Measurements from ENCODE around the gene TXNDC12. TPM values are rescaled to one million over a fixed set of nuclear protein-coding genes. Genes with fewer than 3 reads are reported as not detected.
A peak's percentile ranks its signal among the peaks of the same experiment; 100 is the strongest.

Gene TXNDC12
- total and polyA plus RNA-seq, 7 donors, result 11.6 to 24.3 (median 16.0) TPM

DNA sequence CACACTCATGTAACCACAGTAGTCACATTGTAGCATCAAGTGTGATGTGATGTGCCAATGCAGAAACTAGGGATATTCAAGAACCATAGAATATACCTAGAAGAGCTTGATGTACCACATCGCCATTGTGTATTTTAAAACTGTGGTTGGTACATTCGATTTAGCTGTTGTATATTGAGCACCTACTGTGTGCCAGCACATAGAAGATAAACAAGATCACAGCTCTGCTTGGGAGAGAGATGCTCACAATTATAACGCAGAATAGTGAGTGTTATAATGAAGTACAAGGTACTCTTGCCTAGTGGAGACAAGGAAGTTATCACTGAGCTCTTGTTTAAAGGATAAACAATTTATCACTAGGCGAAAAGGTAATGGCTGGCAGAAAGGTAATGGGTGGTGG is 5.8 kb upstream of the TXNDC12 start:
- DNase-seq, result no peak
- Histone ChIP-seq H3K9me3 (no peaks in the 10 kb centered on the region), H3K4me1 (peaks cover 32% of the 10 kb centered on the region), H3K36me3 (ENCODE audit: insufficient read depth in 1 of 2, low read depth in 1 of 2) (peaks cover 6 to 61% of the 10 kb centered on the region in 2 donors), H3K27ac (no peak overlapping the region), H3K27me3 (ENCODE audit: insufficient read depth in 3 of 3, low read length in 2 of 3) (no peaks in the 10 kb centered on the region), H3K4me3 (no peak overlapping the region)
- intact Hi-C loops (cut with DNase I), result no loop called here
- no peak for ATAC-seq
- TF ChIP-seq CTCF (IDR thresholded peaks at IDR 0.05), result no peak
- WGBS, 3 donors, result 96 to 97% (median 97%) methylated on average over 4 of the region's 4 CpGs

DNA sequence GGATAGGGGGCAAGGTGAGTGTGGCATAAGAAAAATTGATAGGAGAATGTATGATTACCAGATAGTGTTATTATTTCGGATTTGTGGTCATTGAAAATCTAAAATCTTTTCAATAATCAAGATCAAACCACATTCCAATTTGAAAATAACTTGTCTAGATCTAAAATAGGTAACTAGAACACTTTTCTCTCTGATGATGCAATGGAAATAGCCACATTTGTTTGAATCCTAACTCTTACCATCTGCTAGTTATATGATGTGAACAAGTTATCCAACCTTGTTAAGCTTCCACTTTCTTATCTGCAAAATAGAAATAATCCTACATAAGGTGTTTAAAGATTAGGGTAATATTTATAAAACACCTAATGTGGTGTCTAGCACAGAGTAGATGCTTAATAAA is 4.9 kb upstream of the TXNDC12 start:
- Histone ChIP-seq H3K9me3 (no peaks in the 10 kb centered on the region), H3K27me3 (ENCODE audit: insufficient read depth in 3 of 3, low read length in 2 of 3) (no peaks in the 10 kb centered on the region), H3K4me3 (no peak overlapping the region), H3K36me3 (ENCODE audit: insufficient read depth in 1 of 2, low read depth in 1 of 2) (peaks cover 6 to 51% of the 10 kb centered on the region in 2 donors), H3K4me1 (peaks cover 32% of the 10 kb centered on the region), H3K27ac (no peak overlapping the region)
- DNase-seq (no peak), ATAC-seq (no peak)
- WGBS, 3 donors, result 91 to 100% (median 94%) methylated on average over 1 of the region's 1 CpG
- TF ChIP-seq CTCF (IDR thresholded peaks at IDR 0.05), result no peak
- intact Hi-C loops (cut with DNase I), result loop anchor here in 1 of 2 donors (5.0 kb wide), 1 partner anchor 183 kb away; the partner anchor contains the start of gene NRDC

DNA sequence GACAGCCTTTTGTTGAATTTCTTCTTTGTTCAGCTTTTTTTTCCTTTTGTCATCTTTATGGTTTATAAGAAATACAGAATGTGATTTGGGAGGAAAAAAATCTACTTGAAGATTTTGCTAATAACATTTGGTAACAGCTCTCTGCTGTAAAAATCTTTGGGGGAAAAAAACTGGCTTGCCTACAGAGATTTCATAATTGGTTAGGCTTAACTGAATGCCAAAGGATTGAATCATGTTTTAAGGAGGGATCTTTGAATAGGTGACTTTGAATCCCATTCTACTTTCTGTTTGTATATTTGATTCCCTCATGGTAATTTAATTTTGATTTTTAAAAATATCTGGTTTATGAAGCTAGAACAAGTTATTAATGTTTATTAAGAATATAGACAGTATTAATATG is 4.3 kb upstream of the TXNDC12 start:
- H3K4me1 ChIP-seq, result peaks cover 34% of the 10 kb centered on the region
- no peak for ATAC-seq
- H3K27ac ChIP-seq, result no peak overlapping the region
- DNase-seq, result no peak
- H3K9me3 ChIP-seq, result no peaks in the 10 kb centered on the region
- H3K36me3 ChIP-seq (ENCODE audit: insufficient read depth in 1 of 2, low read depth in 1 of 2), result peaks cover 6 to 46% of the 10 kb centered on the region in 2 donors
- no peak for TF ChIP-seq CTCF (IDR thresholded peaks at IDR 0.05)
- intact Hi-C loops (cut with DNase I), result loop anchor here in 1 of 2 donors (5.0 kb wide), 1 partner anchor 182 kb away; the partner anchor contains the start of gene NRDC
- no peak overlapping the region for H3K4me3 ChIP-seq
- no peaks in the 10 kb centered on the region for H3K27me3 ChIP-seq (ENCODE audit: insufficient read depth in 3 of 3, low read length in 2 of 3)

DNA sequence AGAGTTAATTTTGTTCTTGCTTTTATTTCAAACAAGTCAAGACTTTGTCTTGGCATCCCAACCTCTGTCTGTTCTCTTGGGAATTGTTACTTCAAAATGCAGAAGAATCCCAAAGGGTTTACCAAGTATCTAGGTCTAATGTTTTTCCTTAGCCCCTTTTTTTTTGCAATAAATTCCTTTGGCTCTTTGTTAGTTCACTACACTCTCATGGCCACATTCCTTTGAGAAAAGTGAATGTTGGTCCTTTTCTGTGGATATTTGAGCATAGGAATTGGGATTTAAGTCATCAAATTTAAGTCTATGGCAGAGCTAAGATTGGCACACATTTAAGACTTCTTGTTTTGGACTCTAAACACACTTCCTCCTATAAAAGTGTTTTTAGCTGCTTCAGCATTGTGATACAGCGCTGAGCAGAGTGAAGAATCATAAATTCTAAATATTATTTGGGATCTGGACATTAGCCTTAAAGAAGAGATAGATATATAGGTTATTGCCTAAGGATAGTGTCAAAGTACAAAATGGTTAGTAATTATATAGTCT is 3.0 kb upstream of the TXNDC12 start:
- DNase-seq (no peak), ATAC-seq (no peak)
- no peak for TF ChIP-seq CTCF (IDR thresholded peaks at IDR 0.05)
- WGBS, 3 donors, result 86 to 91% (median 89%) methylated on average over 1 of the region's 1 CpG
- H3K27me3 ChIP-seq (ENCODE audit: insufficient read depth in 3 of 3, low read length in 2 of 3), result no peaks in the 10 kb centered on the region
- H3K4me1 ChIP-seq, result peaks cover 38% of the 10 kb centered on the region
- H3K27ac ChIP-seq, result peak overlapping the region; percentile 93
- peak overlapping the region; percentile 100 for H3K4me3 ChIP-seq
- H3K9me3 ChIP-seq, result no peaks in the 10 kb centered on the region
- peaks cover 3 to 37% of the 10 kb centered on the region in 2 donors for H3K36me3 ChIP-seq (ENCODE audit: insufficient read depth in 1 of 2, low read depth in 1 of 2)
- intact Hi-C loops (cut with DNase I), result loop anchor here in 1 of 2 donors (2.0 to 5.0 kb wide), 2 partner anchors 25 to 181 kb away; partner anchors contain the start of genes KTI12 and NRDC

GRCh38 chr1:52057255-52057654 is 2.3 kb upstream of the TXNDC12 start:
- Histone ChIP-seq H3K36me3 (ENCODE audit: insufficient read depth in 1 of 2, low read depth in 1 of 2) (peaks cover 5 to 37% of the 10 kb centered on the region in 2 donors), H3K27ac (peak overlapping the region; percentile 93), H3K27me3 (ENCODE audit: insufficient read depth in 3 of 3, low read length in 2 of 3) (no peaks in the 10 kb centered on the region), H3K9me3 (no peaks in the 10 kb centered on the region), H3K4me1 (peaks cover 38% of the 10 kb centered on the region), H3K4me3 (peak overlapping the region; percentile 100)
- DNase-seq (no peak), ATAC-seq (no peak)
- WGBS, 3 donors, result 7 to 17% (median 10%) methylated on average over 1 of the region's 1 CpG
- intact Hi-C loops (cut with DNase I), result loop anchor here in 1 of 2 donors (2.0 to 5.0 kb wide), 2 partner anchors 24 to 180 kb away; partner anchors contain the start of genes KTI12 and NRDC
- TF ChIP-seq CTCF (IDR thresholded peaks at IDR 0.05), result no peak

Measured in psoas muscle (tissue), 8 donors.